Measurements from ENCODE around the gene REG4.

- TF ChIP-seq CTCF (IDR thresholded peaks at IDR 0.05) (no peak), POLR2A (IDR thresholded peaks at IDR 0.05) (no peak)
Observed at GRCh38 chr1:119787776-119788175, 23.5 kb downstream of the REG4 start.
